Activated effector memory CD4-positive, alpha-beta T cell treated with Interleukin-2 at 50 U/mL for 16 hours (primary cell): ENCODE data around the gene MAP3K12.

Experiments used
- DNase-seq: peaks from one replicate; pipeline ENCODE4 v3.0.0-alpha.2; 2020

The MAP3K12 gene

GRCh38 chr12:53430116-53430515, 69.1 kb downstream of the MAP3K12 start:
- DNase-seq = no peak
